Prostate gland (tissue), 2 donors: ENCODE results near the gene ARHGAP26.

Experiments
- POLR2A ChIP-seq: fragments of 450-650 bp; IDR thresholded peaks from one replicate; pipeline ENCODE4 v1.6.1; 2016; ENCODE audit warnings: antibody characterized with exemption, mild to moderate bottlenecking
- POLR2AphosphoS5 ChIP-seq: sonication (generic); formaldehyde crosslinking; IDR thresholded peaks from one replicate; pipeline ENCODE4 v1.6.1; 2017; ENCODE audit warnings: antibody characterized with exemption
- TF ChIP-seq, protein P1 (sequence below), 4 experiments: fragments of 200-600 bp in 2 of 4; fragments of 450-650 bp in 2 of 4; sonication (generic) in 2 of 4; IDR thresholded peaks; 1 replicate in 3 of 4; 2 replicates in 1 of 4; pipeline ENCODE4 v1.5.1; 2016 to 2019; ENCODE audit warnings: antibody characterized with exemption in 4 of 4, mild to moderate bottlenecking in 2 of 4, moderate library complexity in 2 of 4

DNA sequence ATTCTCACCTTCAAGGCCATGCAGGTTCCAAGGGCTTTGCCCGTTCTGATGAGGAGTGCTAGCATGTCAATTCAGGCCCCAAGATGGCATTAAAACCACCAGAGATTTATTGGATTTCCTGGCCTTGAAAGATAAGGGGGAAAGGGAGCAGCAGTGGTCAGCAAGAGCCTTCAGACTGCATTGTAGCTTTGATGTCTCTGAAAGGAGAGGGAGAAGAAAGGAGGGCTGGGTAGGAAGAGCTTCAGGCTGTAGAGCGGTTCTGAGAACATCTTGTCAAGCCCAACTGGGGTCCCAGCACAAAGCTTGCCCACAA, 42.5 kb upstream of the ARHGAP26 start:
- TF ChIP-seq, protein P1, sequence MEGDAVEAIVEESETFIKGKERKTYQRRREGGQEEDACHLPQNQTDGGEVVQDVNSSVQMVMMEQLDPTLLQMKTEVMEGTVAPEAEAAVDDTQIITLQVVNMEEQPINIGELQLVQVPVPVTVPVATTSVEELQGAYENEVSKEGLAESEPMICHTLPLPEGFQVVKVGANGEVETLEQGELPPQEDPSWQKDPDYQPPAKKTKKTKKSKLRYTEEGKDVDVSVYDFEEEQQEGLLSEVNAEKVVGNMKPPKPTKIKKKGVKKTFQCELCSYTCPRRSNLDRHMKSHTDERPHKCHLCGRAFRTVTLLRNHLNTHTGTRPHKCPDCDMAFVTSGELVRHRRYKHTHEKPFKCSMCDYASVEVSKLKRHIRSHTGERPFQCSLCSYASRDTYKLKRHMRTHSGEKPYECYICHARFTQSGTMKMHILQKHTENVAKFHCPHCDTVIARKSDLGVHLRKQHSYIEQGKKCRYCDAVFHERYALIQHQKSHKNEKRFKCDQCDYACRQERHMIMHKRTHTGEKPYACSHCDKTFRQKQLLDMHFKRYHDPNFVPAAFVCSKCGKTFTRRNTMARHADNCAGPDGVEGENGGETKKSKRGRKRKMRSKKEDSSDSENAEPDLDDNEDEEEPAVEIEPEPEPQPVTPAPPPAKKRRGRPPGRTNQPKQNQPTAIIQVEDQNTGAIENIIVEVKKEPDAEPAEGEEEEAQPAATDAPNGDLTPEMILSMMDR (IDR thresholded peaks at IDR 0.05), result no peak
- TF ChIP-seq POLR2A (no peak), POLR2AphosphoS5 (no peak)
